ENCODE results near the gene AXL. TPM values are rescaled to one million over a fixed set of nuclear protein-coding genes. Genes with fewer than 3 reads are reported as not detected.
"Not testable (repeated sequence)": the region's sequence is repeated elsewhere in the genome, so short reads cannot be mapped to it uniquely, and the experiment has no call there.

Gene AXL
- total and polyA plus RNA-seq, 4 donors: 8.2 to 53.0 (median 31.0) TPM

GRCh38 chr19:41228486-41228885 lies 9.5 kb downstream of the AXL start:
- no peak for TF ChIP-seq CTCF (IDR thresholded peaks at IDR 0.05; ENCODE audit: control extremely low read depth, extremely low read depth)
- WGBS, 2 donors: 76 to 78% methylated on average over 3 of the region's 3 CpGs
- H3K9me3 ChIP-seq (ENCODE audit: control insufficient read depth in 4 of 4, insufficient read depth in 3 of 4, low read length in 3 of 4): no peaks in the 10 kb centered on the region
- no peak for ATAC-seq (ENCODE audit: insufficient read depth, low FRiP score)
- H3K9ac ChIP-seq (ENCODE audit: insufficient read depth in 1 of 2, low read length in 2 of 2): no peak overlapping the region
- DNase-seq: no peak
- H3K27ac ChIP-seq (ENCODE audit: low read depth in 1 of 2, low read length in 1 of 2): no peak overlapping the region
- H3K4me1 ChIP-seq (ENCODE audit: control insufficient read depth in 5 of 5, insufficient read depth in 5 of 5, low read length in 5 of 5): peaks cover 0 to 13% (median 5%) of the 10 kb centered on the region in 5 donors
- peaks cover 0 to 10% (median 0%) of the 10 kb centered on the region in 4 donors for H3K36me3 ChIP-seq (ENCODE audit: control insufficient read depth in 4 of 4, insufficient read depth in 4 of 4, low read length in 4 of 4)
- H3K27me3 ChIP-seq (ENCODE audit: control insufficient read depth in 3 of 3, insufficient read depth in 3 of 3, low read length in 2 of 3): peaks cover 0 to 4% (median 0%) of the 10 kb centered on the region in 3 donors
- no peak overlapping the region for H3K4me3 ChIP-seq

- DNase-seq; H3K9me3 ChIP-seq (ENCODE audit: control insufficient read depth in 4 of 4, insufficient read depth in 3 of 4, low read length in 3 of 4); H3K9ac ChIP-seq (ENCODE audit: insufficient read depth in 1 of 2, low read length in 2 of 2); H3K27me3 ChIP-seq (ENCODE audit: control insufficient read depth in 3 of 3, insufficient read depth in 3 of 3, low read length in 2 of 3); ATAC-seq (ENCODE audit: insufficient read depth, low FRiP score); H3K4me3 ChIP-seq; H3K27ac ChIP-seq (ENCODE audit: low read depth in 1 of 2, low read length in 1 of 2): not testable (repeated sequence)
- Histone ChIP-seq H3K4me1 (ENCODE audit: control insufficient read depth in 5 of 5, insufficient read depth in 5 of 5, low read length in 5 of 5) (peaks cover 0 to 13% (median 5%) of the 10 kb centered on the region in 5 donors), H3K36me3 (ENCODE audit: control insufficient read depth in 4 of 4, insufficient read depth in 4 of 4, low read length in 4 of 4) (peaks cover 0 to 18% (median 2%) of the 10 kb centered on the region in 4 donors)
- WGBS, 2 donors: 79 to 92% methylated on average over 5 of the region's 5 CpGs
Measured at GRCh38 chr19:41229338-41229737, 10.3 kb downstream of the AXL start.

GRCh38 chr19:41230067-41230857 lies 11.2 kb downstream of the AXL start:
- Histone ChIP-seq H3K4me3 (no peak overlapping the region), H3K9ac (ENCODE audit: insufficient read depth in 1 of 2, low read length in 2 of 2) (no peak overlapping the region), H3K27ac (ENCODE audit: low read depth in 1 of 2, low read length in 1 of 2) (no peak overlapping the region), H3K27me3 (ENCODE audit: control insufficient read depth in 3 of 3, insufficient read depth in 3 of 3, low read length in 2 of 3) (peaks cover 0 to 4% (median 0%) of the 10 kb centered on the region in 3 donors), H3K4me1 (ENCODE audit: control insufficient read depth in 5 of 5, insufficient read depth in 5 of 5, low read length in 5 of 5) (peaks cover 0 to 13% (median 5%) of the 10 kb centered on the region in 5 donors), H3K36me3 (ENCODE audit: control insufficient read depth in 4 of 4, insufficient read depth in 4 of 4, low read length in 4 of 4) (peaks cover 0 to 22% (median 4%) of the 10 kb centered on the region in 4 donors), H3K9me3 (ENCODE audit: control insufficient read depth in 4 of 4, insufficient read depth in 3 of 4, low read length in 3 of 4) (no peaks in the 10 kb centered on the region)
- 88 to 97% methylated on average over 3 of the region's 3 CpGs for WGBS, 2 donors
- DNase-seq (no peak), ATAC-seq (ENCODE audit: insufficient read depth, low FRiP score) (no peak)
- no peak for TF ChIP-seq CTCF (IDR thresholded peaks at IDR 0.05; ENCODE audit: control extremely low read depth, extremely low read depth)

- Histone ChIP-seq H3K27me3 (ENCODE audit: control insufficient read depth in 3 of 3, insufficient read depth in 3 of 3, low read length in 2 of 3) (peaks cover 0 to 4% (median 0%) of the 10 kb centered on the region in 3 donors), H3K9me3 (ENCODE audit: control insufficient read depth in 4 of 4, insufficient read depth in 3 of 4, low read length in 3 of 4) (no peaks in the 10 kb centered on the region), H3K4me3 (no peak overlapping the region), H3K36me3 (ENCODE audit: control insufficient read depth in 4 of 4, insufficient read depth in 4 of 4, low read length in 4 of 4) (peaks cover 0 to 28% (median 4%) of the 10 kb centered on the region in 4 donors), H3K4me1 (ENCODE audit: control insufficient read depth in 5 of 5, insufficient read depth in 5 of 5, low read length in 5 of 5) (no peaks in the 10 kb centered on the region), H3K27ac (ENCODE audit: low read depth in 1 of 2, low read length in 1 of 2) (no peak overlapping the region), H3K9ac (ENCODE audit: insufficient read depth in 1 of 2, low read length in 2 of 2) (no peak overlapping the region)
- ATAC-seq (ENCODE audit: insufficient read depth, low FRiP score) (no peak), DNase-seq (no peak)
- no peak for TF ChIP-seq CTCF (IDR thresholded peaks at IDR 0.05; ENCODE audit: control extremely low read depth, extremely low read depth)
- WGBS, 2 donors: 84 to 95% methylated on average over 8 of the region's 8 CpGs
Measured at GRCh38 chr19:41232686-41233085, 13.7 kb downstream of the AXL start.
